HG02678 (cell line): ENCODE results near the gene NOTCH1.

Source experiments
- ATAC-seq: cut with Tn5 transposase; IDR thresholded peaks from one replicate; pipeline ENCODE4 v1.9.1; 2021; ENCODE audit warnings: mild to moderate bottlenecking, moderate library complexity; ENCODE audit not compliant: unreplicated experiment

Gene NOTCH1

GRCh38 chr9:136487672-136488071, 58.2 kb downstream of the NOTCH1 start:
- no peak for ATAC-seq

- no peak for ATAC-seq
These were observed 58.8 kb downstream of the NOTCH1 start for GRCh38 chr9:136486823-136487620.

GRCh38 chr9:136486131-136486530, 59.7 kb downstream of the NOTCH1 start:
- no peak for ATAC-seq

- no peak for ATAC-seq
These were observed 60.5 kb downstream of the NOTCH1 start for GRCh38 chr9:136485049-136486045.

GRCh38 chr9:136484153-136485048, 61.4 kb downstream of the NOTCH1 start:
- ATAC-seq, result no peak

GRCh38 chr9:136483589-136484152, 62.2 kb downstream of the NOTCH1 start:
- ATAC-seq, result peak; percentile 63

- ATAC-seq, result peak; percentile 56
These were observed 62.9 kb downstream of the NOTCH1 start, which contains the start of gene SEC16A for GRCh38 chr9:136482793-136483588. Gene SEC16A (minus strand): TSS chr9:136483040. CDS start chr9:136477615, 5,425 bp downstream.

- ATAC-seq, result no peak
These were observed 63.6 kb downstream of the NOTCH1 start for GRCh38 chr9:136482046-136482792.

GRCh38 chr9:136481558-136481957, 64.3 kb downstream of the NOTCH1 start:
- no peak for ATAC-seq

- no peak for ATAC-seq
These were observed 69.3 kb downstream of the NOTCH1 start for GRCh38 chr9:136476369-136477150.

GRCh38 chr9:136474974-136475865, 70.6 kb downstream of the NOTCH1 start:
- ATAC-seq, result no peak

- ATAC-seq, result no peak
These were observed 71.7 kb downstream of the NOTCH1 start for GRCh38 chr9:136474021-136474640.

- ATAC-seq, result no peak
These were observed 72.5 kb downstream of the NOTCH1 start for GRCh38 chr9:136473354-136473721.

GRCh38 chr9:136472640-136473353, 73.1 kb downstream of the NOTCH1 start:
- no peak for ATAC-seq

GRCh38 chr9:136471802-136472487, 73.9 kb downstream of the NOTCH1 start:
- ATAC-seq, result no peak
